ENCODE data around the gene SERPIND1.
A peak's percentile ranks its signal among the peaks of the same experiment; 100 is the strongest.
"Not testable (repeated sequence)": the region's sequence is repeated elsewhere in the genome, so short reads cannot be mapped to it uniquely, and the experiment has no call there.

Gene SERPIND1

DNA sequence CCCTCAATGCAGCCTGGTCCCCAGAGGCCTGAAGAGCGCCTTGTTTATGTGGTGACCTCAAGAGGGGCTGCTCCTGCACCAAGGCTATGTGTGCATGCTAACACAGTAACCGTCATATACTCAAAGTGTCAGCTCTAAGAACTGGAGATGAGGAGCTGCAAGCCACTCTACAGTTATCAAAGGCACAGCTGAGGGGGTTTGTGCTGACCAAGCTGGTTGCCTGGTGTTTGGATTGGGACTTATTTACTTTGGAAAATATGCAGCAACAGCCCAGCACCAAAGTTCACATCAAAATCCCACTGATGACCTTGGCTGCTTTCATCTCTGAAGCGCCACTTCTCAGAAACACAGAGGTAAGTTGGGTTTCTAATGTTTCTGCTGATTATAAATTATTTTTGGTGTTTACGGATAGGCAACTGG lies at the start of gene SERPIND1:
TSS of gene SERPIND1 (plus strand) at position 321 of the 420 bp plus-strand sequence. CDS start 5,200 bp downstream, outside the sequence.
- no peak for DNase-seq

DNA sequence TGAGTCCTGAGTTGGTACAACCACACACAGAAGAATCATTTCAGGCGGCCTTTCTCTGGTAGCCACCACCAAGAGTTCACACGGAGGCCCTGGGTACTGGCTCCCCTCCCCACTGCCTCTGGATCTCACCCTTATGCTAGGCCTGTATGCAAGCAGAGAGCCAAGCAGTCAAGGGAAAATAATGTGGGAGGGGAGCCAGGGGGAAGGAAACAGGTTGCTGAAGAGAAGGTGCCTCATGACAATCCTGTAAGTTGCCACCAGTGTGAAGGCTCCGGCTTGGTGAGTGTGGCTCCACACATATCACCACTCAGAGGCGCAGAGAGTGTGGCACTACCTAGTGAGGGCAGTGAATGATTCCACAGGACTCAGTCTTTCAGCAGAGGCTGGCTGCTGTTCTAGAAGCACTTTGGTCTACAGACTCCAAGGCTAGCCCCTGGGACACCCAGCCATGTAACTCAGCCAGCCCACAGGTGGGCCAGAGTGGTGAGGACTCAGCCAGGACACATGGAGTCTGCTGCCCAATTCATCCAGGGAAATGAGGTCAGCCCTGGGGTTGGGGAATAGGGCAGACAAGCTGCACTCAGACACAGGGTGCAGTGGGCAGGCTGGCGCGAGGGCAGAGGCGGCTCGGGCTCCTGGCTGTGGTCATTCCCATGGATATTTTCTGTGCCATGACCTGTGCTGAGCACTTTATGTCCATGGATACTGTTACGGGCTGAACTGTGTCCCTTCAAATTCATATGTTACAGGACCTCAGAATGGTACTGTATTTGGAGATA lies 49.0 kb upstream of the SERPIND1 start:
- DNase-seq = no peak

DNA sequence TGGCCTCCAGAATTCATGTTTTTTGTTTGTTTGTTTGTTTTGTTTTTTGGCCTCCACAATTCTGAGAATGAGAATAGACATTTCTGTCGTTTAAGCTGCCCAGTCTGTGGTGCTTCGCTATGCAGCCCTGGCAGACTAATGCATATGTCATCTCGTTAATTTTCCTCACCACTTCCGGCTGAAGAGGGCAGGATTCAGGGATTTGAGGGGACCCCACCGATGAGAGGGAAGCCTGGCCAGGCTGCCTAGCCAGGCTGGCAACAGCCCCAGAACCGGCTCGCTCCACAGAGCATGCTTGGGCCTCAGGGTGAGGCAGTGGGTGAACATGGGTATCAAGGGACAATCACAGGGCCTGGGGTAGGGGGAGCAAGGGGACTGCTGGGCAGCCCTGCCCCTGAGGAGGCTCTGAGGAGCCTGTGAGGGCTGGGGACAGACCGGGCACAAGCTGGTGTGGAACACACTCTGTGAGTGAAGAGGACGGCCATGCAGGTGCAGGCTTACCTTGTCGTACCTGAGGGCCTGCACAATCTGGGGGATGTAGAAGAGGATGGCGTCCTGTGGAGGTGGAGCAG lies 47.8 kb upstream of the SERPIND1 start:
- no peak for DNase-seq

DNA sequence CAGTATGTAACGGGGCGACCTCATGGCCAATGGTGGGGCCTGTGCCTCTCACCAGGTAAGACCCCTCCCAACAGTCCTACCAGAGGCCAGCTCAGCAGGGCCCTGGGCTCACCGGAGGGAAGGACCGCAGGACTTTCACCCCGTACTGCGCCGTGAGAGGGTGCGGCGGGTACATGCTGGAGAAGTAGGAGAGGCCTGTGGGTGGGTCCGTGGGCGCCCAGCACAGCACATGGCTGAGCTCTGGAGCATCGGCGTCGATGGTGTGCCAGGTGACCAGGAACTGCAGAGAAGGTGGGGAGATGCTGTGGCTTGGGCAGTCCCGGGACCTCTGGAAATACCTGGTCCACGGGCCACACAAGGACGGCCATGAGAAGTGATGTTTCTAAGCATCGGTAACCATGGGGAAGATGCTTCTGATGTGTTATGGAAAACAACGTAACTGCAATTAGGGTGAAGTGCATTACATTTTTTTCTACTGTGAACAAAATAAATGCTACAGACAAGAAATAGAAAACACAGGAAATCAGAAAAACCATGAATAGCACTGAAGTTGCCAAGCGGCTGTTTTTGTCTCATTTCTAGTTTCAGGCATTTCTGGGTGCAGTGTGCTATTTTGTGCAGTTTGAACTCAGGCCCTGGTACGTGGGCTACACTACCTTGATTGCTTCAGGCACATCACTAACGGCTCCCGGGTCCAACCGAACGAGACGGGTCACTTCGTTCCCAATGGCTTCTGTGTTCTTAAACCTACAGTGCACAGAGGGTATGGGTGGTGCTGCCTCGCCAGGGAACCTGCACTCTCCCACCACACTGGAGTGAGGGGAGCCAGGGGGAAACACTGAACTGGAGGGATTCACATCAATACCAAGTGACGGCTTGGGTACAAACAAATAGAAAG lies 46.5 kb upstream of the SERPIND1 start:
- DNase-seq = no peak

DNA sequence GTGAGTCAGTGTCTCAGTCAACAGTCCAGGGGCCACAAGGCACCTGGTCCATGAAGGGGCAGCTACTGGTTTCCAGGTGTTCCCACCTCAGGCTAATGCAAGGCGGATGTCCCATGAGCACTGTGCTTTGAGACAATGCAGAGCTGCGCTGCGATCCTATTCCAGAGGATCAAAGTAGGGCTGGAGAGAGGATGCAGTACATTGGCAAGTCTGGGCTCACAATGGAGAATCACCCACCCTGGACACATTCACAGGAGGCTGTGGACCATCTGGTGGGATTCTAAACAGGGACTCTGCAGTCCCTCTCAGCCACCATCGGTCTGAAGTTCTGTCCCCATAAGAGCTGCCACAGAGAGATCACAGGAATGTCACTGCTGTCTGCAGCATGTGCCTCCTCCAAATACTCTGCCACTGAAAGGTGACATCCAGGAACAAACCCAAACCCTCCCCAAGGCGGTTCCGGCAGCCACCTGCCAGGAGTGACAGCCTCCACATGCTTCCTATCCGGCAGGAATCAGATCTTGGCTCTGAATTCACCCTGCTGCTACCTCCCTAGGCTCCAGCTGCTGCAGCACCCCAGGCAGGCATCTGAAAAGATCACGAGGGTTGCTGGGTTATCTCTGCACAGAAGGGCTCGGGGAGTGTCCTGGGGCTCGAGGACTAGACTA lies 45.3 kb upstream of the SERPIND1 start:
- peak; percentile 61 for DNase-seq

DNA sequence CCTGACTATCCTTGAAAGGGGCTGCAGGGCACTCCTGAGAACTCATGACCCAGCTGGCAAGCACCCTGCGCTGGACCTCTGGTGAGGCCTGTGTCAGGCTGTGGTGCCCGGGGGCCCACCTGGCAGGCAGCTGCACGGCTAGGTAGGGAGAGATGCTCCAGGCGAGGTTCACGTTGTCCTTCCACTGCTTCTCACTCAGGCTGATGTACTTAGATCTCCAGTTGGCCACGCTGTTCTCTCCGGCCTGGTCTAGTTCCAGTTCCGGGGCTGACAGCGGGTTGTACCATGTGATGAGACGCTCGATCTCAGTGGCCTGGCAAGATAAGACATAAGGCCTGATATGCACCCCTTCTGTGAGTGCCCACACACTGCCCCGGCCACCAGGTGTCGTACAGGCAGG lies 44.7 kb upstream of the SERPIND1 start:
- peak; percentile 90 for DNase-seq

- not testable (repeated sequence) for DNase-seq
These were observed 41.5 kb upstream of the SERPIND1 start for GRCh38 chr22:20732431-20732830.

DNA sequence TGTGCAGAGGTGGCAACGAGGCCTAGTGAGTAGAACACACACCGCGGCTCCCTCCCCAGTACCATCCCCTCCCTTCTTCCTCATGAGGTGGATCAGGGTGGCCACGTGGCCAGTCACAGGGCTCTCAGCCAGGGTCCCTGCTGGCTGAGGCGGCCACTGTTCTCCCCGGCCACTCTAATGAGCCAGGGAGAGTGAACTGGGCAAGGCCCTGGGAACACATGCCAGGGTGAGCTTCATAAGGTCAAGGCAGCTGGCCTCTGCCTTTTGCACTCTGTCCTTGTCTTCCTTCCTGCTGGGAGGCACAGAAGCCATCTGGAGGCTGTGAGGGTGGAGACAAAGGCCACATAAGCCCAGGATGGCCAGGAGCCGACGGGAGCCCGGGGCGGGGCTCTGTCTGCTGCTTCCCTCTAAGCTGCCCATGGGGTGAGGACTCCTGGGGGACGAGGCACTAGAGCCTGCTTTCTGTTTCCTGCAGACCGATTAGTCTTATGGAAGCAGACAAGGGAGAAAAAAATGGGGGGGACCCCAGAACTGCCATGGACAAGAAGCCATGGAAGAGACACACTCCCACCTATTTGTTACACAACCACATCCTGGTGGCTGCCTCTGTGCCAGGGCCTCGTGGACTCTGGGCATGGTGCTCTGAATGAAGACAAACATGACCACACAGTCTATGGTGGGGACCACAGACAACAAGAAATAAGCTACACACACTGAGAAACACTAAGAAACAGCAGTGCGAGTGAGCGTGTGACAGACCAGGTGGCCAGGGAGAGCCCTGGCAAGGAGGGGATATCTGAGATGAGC lies 38.4 kb upstream of the SERPIND1 start:
- DNase-seq = not testable (repeated sequence)

DNA sequence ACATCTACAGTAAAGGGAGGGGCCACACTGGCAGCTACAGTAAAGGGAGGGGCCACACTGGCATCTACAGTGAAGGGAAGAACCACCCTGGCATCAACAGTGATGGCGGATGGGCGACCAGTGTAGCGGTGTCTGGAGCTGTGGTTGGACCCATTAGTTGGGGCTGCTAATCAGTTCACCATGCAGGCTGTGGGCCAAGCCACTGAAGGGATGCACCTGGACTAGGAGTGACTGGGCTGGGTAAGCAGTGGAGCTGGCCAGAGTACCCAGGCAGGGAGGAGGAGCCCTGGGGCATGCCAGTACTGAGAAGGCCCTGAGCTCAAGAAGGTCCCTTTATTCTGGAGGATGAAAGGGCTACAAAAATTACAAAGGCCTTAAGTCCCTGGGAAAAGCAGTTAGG lies 37.0 kb upstream of the SERPIND1 start:
- DNase-seq = not testable (repeated sequence)

DNA sequence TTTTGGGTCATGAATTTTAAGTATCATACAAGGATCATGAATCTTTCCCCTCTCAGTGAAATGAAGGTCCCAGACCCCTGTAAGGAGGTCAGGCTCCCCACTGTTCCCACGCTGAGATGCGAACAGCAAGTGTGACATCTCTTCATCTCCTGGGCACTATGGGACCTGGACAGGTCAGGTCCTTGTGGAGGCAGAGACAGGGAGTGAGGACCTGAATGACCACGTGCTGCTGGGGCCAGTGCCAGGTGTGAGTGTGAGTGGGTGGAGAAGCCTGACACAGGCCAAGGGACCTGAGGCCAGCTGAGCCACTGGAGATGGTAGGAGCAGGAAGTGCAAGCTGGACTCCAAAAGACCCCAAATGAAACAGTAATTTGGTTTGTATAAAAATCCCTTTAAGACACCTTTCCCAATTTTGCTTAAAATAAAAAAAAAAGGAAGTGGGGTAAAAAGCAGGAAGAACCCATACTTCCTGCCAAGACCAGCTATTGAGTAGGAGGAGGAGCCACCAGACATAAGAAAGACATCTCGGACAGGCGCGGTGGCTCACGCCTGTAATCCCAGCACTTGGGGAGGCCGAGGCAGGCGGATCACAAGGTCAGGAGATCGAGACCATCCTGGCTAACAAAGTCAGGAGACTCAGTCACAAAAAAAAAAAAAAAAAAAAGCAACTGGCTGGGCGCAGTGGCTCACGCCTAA lies 35.4 kb upstream of the SERPIND1 start:
- DNase-seq = no peak

DNA sequence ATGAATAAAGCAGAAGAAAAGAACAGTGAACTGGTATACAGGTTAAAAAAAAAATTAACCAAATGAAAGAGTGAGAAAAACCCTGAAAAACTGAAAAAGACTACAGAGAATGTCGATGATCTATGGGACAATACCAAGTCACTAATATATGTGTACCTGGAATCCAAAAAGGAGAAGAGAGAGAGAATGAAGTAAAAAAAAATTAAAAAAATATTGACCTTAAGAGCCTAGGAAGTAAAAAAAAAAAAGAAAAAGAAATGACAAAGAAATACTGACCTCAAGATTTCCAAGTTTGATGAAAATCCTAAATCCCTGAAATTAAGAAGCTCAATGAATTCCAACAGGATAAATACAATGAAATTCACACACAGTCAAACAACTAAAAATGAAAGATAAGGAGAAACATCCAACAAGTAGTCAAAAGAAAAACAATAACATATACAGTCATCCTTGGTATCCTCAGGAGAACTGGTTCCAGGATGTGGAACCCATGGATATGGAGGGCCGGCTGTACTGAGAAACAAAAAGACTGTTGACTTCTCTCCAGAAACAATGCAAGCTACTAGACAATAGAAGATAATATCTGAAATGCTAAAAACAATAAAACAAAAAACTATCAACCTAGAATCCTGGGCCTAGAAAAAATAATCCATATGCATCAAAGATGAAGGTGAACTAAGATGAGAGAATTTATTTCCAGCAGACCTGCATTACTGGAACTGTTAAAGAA lies 33.5 kb upstream of the SERPIND1 start:
- DNase-seq = no peak

GRCh38 chr22:20741008-20741633 lies 32.8 kb upstream of the SERPIND1 start:
- DNase-seq = no peak

DNA sequence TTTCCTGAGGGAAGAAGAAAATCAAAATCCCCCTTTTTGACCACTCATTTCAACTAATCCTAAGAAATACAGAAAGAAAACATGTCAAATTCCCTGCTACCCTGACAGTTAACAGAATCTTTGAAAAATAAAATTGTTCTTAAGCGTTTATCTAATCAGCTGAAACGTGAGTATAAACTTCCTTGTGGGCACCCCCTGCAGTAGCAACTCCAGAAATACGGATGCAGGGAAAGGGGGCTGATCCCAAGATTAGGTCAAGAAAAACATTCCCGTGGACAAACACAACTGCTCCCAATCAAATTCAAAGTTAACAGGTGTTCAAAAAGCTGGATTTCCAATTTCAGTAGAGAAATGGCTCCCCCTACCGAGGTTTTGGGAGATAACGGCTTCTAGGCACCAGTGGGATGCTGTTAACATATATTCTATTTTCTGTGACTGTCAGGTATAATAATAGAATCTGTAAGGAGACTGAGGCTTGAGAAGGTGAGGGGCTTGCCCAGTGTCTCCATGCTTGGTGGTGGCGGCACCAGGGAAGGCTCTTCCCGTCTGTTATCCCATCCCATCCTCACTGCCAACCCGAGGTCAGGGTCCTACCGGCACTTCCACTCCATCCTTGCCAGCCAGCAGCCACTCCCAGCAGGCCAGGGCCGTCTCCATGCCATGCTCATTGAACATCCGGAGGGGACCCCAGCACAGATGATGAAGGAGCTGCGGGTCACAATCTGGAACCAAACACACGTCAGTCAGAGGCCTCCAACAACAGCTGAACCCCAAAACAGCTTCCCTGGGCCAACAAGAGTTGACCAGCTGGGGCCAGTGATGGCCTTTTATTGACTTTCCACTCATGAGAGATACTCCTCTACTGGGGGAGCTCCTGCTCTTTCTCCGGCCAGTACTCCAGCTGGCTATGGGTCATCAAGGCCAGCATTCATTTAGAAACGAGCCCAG lies 32.0 kb upstream of the SERPIND1 start:
- peak; percentile 51 for DNase-seq

DNA sequence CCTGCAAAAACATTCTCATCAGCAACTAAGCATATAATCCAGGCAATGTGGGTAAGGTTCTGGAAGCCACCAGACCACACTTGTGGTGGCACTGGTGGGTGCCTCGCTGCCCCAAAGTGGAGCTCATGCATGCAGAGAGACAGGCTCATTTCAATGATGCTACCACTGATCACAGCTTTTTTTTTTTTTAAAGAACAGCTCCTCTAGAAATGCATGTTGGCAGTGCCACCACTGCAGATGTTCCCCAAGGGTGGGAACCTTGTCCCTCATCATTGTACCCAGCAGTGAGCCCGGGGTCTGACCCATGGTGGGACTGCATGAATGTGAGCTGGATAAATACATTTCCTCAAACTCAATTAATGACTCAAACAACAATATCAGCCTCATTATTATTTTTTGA lies 31.1 kb upstream of the SERPIND1 start:
- DNase-seq = no peak

DNA sequence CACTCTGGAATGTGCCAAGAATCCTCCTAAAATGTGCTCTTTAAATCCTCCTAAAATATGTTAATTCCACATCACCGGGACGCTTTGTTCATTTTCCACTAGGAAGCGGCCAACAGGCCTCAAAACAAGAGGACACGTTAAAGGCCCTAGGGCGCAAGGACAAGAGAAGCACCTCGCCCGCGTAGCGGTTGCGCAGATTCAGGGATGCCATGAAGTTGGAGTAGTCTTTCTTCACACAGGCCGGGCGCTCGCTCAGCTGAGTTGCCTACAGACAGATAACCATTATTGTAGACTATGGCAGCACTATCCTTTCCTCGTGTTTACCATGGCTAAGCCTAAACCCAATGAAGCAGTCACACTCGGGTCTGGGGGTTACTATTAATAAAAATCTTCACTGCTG lies 29.5 kb upstream of the SERPIND1 start:
- DNase-seq = no peak

GRCh38 chr22:20745119-20745518 lies 28.8 kb upstream of the SERPIND1 start:
- no peak for DNase-seq

- DNase-seq = no peak
These were observed 27.3 kb upstream of the SERPIND1 start for GRCh38 chr22:20746431-20747189.

- no peak for DNase-seq
These were observed 26.7 kb upstream of the SERPIND1 start for GRCh38 chr22:20747223-20747622.

All from DMS53 (cell line).